Lower lobe of right lung (tissue), 2 donors: ENCODE data around the gene KIF18A. TPM values are rescaled to one million over a fixed set of nuclear protein-coding genes. Genes with fewer than 3 reads are reported as not detected.

ENCODE experiments used
- ATAC-seq, 2 donors: fragments of 200-7000 bp; cut with Tn5 transposase; one replicate each; pipeline ENCODE4 v1.9.1; 2020 to 2022; ENCODE audit warnings: mild to moderate bottlenecking in 2 of 2, moderate library complexity in 2 of 2
- DNase-seq: peaks from one replicate; pipeline ENCODE4 v3.0.0-alpha.2; 2020
- H3K27ac ChIP-seq: fragments of 200-600 bp; one replicate; pipeline ENCODE4 v1.8.0; 2022
- H3K27me3 ChIP-seq: fragments of 200-600 bp; one replicate; pipeline ENCODE4 v1.8.0; 2022; ENCODE audit warnings: low read depth
- H3K36me3 ChIP-seq: fragments of 200-600 bp; one replicate; pipeline ENCODE4 v1.8.0; 2022; ENCODE audit warnings: mild to moderate bottlenecking
- H3K4me1 ChIP-seq: fragments of 200-600 bp; one replicate; pipeline ENCODE4 v1.8.0; 2022
- H3K4me3 ChIP-seq: fragments of 200-600 bp; one replicate; pipeline ENCODE4 v1.8.0; 2022; ENCODE audit warnings: mild to moderate bottlenecking
- H3K9me3 ChIP-seq: fragments of 200-600 bp; one replicate; pipeline ENCODE4 v1.8.0; 2022
- CTCF ChIP-seq: fragments of 200-600 bp; IDR thresholded peaks from one replicate; pipeline ENCODE4 v1.8.0; 2022; ENCODE audit warnings: antibody characterized with exemption, mild to moderate bottlenecking
- intact Hi-C: fragments of 100-400 bp; cut with DNase I; formaldehyde crosslinking; loops from one replicate; pipeline ENCODE4 v1.11.0; 2022
- total RNA-seq: library from RNA; stranded (reverse); fragmentation: NEBNext Ultra II Directional; extraction: Animal tissue kit (Norgen Biotek cat#: 25700); gene quantifications from one replicate; pipeline ENCODE4 v1.2.1, GENCODE V29; 2021
- donor health status: DM: no; HTN: yes; CAD: no; lungs with severe emphysema.

Gene KIF18A
- total RNA-seq, 1 donor from 2014 or later, result 2.4 TPM

GRCh38 chr11:28009388-28009787 lies 98.6 kb downstream of the KIF18A start:
- Histone ChIP-seq H3K27me3 (no peaks in the 10 kb centered on the region), H3K4me1 (no peaks in the 10 kb centered on the region), H3K4me3 (no peak overlapping the region), H3K9me3 (no peaks in the 10 kb centered on the region), H3K36me3 (no peaks in the 10 kb centered on the region), H3K27ac (no peak overlapping the region)
- intact Hi-C loops, result no loop called here
- ATAC-seq (no peak), DNase-seq (no peak)
- TF ChIP-seq CTCF, result no peak

DNA sequence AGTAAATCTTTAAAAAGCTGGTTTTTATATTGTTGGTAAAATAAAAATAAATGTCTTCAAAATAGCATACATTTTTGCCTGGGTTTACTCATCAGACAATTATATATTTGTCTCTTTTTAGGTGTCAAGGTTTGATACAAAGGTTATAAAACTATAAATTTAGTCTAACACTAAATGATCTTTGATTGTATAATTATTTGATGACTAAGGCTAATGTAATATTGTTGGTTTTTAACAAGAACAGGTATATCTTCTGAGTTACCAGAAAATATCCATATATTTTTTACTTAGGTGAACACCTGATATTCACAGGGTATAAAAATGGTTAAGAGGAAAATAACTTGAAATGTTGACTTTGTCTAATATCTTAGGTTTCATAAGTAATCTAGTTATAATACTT lies 104.3 kb downstream of the KIF18A start:
- DNase-seq (no peak), ATAC-seq (no peak)
- Histone ChIP-seq H3K9me3 (peaks cover 26% of the 10 kb centered on the region), H3K36me3 (no peaks in the 10 kb centered on the region), H3K27ac (no peak overlapping the region), H3K4me3 (no peak overlapping the region), H3K27me3 (no peaks in the 10 kb centered on the region), H3K4me1 (no peaks in the 10 kb centered on the region)
- no peak for TF ChIP-seq CTCF
- intact Hi-C loops, result no loop called here

- Histone ChIP-seq H3K4me3 (no peak overlapping the region), H3K27ac (no peak overlapping the region)
Measured at GRCh38 chr11:27998552-27998951, 109.4 kb downstream of the KIF18A start.

GRCh38 chr11:27997344-27997743 lies 110.6 kb downstream of the KIF18A start:
- no peak overlapping the region for H3K4me3 ChIP-seq
- no peaks in the 10 kb centered on the region for H3K27me3 ChIP-seq
- H3K36me3 ChIP-seq, result no peaks in the 10 kb centered on the region
- ATAC-seq, result no peak
- no peak for TF ChIP-seq CTCF
- H3K4me1 ChIP-seq, result no peaks in the 10 kb centered on the region
- peaks cover 19% of the 10 kb centered on the region for H3K9me3 ChIP-seq
- intact Hi-C loops, result no loop called here
- no peak for DNase-seq
- no peak overlapping the region for H3K27ac ChIP-seq

More at GRCh38 chr11:27998552-27998951, 109.4 kb downstream of the KIF18A start:
- Histone ChIP-seq H3K9me3 (peaks cover 25% of the 10 kb centered on the region), H3K4me1 (no peaks in the 10 kb centered on the region), H3K36me3 (no peaks in the 10 kb centered on the region), H3K27me3 (no peaks in the 10 kb centered on the region)
- intact Hi-C loops, result no loop called here
- TF ChIP-seq CTCF, result no peak
- DNase-seq (no peak), ATAC-seq (no peak)

DNA sequence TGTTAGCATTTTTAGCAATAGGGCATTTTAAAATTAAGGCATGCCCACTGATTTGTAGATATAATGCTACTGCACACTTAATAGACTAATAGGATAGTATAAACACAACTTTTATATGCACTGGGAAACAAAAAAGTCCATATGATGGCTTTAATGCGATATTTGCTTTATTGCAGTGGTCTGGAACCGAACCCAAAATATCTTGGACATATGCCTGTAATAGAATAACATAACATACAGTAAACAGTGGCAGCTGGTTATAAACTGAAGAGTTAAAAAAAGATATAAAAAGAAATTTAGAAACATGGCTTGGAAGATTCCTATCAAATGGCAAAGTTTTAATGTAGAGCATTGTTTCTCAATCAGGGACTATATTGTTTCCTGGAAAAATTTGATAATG lies 111.9 kb downstream of the KIF18A start:
- Histone ChIP-seq H3K36me3 (no peaks in the 10 kb centered on the region), H3K4me3 (no peak overlapping the region), H3K4me1 (no peaks in the 10 kb centered on the region), H3K27ac (no peak overlapping the region), H3K9me3 (peaks cover 15% of the 10 kb centered on the region), H3K27me3 (no peaks in the 10 kb centered on the region)
- intact Hi-C loops, result no loop called here
- ATAC-seq (no peak), DNase-seq (no peak)
- no peak for TF ChIP-seq CTCF

GRCh38 chr11:27995083-27995482 lies 112.9 kb downstream of the KIF18A start:
- ATAC-seq, result no peak
- Histone ChIP-seq H3K36me3 (no peaks in the 10 kb centered on the region), H3K27ac (no peak overlapping the region), H3K4me3 (no peak overlapping the region), H3K9me3 (peaks cover 15% of the 10 kb centered on the region), H3K27me3 (no peaks in the 10 kb centered on the region), H3K4me1 (no peaks in the 10 kb centered on the region)
- no peak for TF ChIP-seq CTCF
- no peak for DNase-seq
- intact Hi-C loops, result no loop called here
